ENCODE results near the gene ARCN1.
A peak's percentile ranks its signal among the peaks of the same experiment; 100 is the strongest.

ARCN1 gene

GRCh38 chr11:118528511-118528910 is 43.7 kb upstream of the ARCN1 start:
- no peak for DNase-seq (ENCODE audit: low read depth)
- TF ChIP-seq, protein P1, sequence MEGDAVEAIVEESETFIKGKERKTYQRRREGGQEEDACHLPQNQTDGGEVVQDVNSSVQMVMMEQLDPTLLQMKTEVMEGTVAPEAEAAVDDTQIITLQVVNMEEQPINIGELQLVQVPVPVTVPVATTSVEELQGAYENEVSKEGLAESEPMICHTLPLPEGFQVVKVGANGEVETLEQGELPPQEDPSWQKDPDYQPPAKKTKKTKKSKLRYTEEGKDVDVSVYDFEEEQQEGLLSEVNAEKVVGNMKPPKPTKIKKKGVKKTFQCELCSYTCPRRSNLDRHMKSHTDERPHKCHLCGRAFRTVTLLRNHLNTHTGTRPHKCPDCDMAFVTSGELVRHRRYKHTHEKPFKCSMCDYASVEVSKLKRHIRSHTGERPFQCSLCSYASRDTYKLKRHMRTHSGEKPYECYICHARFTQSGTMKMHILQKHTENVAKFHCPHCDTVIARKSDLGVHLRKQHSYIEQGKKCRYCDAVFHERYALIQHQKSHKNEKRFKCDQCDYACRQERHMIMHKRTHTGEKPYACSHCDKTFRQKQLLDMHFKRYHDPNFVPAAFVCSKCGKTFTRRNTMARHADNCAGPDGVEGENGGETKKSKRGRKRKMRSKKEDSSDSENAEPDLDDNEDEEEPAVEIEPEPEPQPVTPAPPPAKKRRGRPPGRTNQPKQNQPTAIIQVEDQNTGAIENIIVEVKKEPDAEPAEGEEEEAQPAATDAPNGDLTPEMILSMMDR (IDR thresholded peaks at IDR 0.05; ENCODE audit: control insufficient read depth, extremely low read depth, insufficient read depth), result no peak
- H3K4me3 ChIP-seq (ENCODE audit: low read depth, low read length), result no peak overlapping the region

- peak overlapping the region; percentile 68 for H3K4me3 ChIP-seq (ENCODE audit: low read depth, low read length)
- TF ChIP-seq, protein P1 (IDR thresholded peaks at IDR 0.05; ENCODE audit: control insufficient read depth, extremely low read depth, insufficient read depth), result no peak
- no peak for DNase-seq (ENCODE audit: low read depth)
Measured at GRCh38 chr11:118529584-118530175, 42.5 kb upstream of the ARCN1 start.

- TF ChIP-seq, protein P1 (IDR thresholded peaks at IDR 0.05; ENCODE audit: control insufficient read depth, extremely low read depth, insufficient read depth), result no peak
- DNase-seq (ENCODE audit: low read depth), result no peak
- H3K4me3 ChIP-seq (ENCODE audit: low read depth, low read length), result peak overlapping the region; percentile 68
Measured at GRCh38 chr11:118530180-118530682, 42.0 kb upstream of the ARCN1 start.

DNA sequence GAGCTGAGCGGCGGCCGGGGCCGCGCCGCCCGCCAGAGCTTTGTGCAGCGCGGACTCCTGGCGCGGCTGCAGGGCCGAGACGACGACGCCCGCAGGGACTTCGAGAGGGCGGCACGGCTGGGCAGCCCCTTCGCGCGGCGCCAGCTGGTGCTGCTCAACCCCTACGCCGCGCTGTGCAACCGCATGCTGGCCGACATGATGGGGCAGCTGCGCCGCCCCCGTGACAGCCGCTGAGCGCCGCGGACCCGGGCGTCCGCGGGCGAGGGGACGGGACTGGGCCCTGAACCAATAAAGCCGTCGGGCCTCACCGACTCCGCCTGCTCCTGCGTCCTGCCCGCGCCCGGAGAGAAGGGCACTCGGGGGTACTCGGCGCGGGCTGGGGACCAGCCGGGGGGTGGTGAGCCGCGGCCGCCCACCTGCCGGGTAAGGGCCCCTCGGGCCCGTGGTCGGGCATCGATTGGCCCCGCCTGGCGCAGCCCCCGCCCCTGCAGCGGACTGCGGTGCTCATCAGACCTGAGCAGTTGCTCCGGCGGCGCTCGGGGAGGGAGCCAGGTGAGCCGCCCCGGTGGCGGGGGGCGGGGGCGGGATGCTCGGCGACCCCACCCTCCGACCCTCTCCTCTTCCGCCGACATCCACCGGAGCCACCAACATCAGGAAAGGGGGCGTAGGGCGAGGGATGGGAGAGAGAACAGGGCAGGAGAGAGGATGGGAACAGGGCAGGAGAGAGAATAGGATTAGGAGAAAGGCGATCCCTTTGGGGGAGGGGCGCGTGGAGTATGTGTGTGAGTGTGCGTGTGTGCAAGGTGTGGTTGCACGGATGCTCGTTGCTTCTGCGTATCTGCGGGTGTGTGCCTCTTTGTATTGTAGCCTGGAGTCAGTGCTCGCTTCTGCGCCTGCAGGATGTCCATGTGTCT is 41.3 kb upstream of the ARCN1 start, which contains the start of gene TMEM25:
Gene TMEM25 (plus strand): TSS at position 510 of the 914 bp plus-strand sequence. CDS start 610 bp downstream, outside the sequence.
- DNase-seq (ENCODE audit: low read depth), result no peak
- H3K4me3 ChIP-seq (ENCODE audit: low read depth, low read length), result peak within 1 kb of the TSS; percentile 68
- TF ChIP-seq, protein P1 (IDR thresholded peaks at IDR 0.05; ENCODE audit: control insufficient read depth, extremely low read depth, insufficient read depth), result no peak

DNA sequence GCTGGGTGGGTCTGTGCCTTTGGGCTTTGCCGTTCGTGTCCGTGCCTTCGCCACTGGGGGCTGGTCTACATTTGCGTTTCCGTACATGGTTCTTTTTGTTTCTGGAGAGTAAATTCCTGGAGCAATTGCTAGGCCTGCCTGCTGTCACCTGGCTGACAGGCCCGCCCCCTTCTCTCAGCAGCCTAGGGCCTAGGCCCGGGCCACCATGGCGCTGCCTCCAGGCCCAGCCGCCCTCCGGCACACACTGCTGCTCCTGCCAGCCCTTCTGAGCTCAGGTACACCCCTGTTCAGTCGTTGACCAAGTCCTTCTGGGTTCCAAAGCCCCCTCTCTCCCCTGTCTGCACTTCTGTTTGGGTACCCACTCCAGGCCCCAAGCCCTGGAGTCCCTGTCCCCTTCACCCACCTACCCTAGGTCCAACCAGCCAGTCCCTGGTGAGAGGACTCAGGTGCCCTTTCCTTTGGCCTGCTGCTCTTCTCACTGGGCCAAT is 40.6 kb upstream of the ARCN1 start:
- DNase-seq (ENCODE audit: low read depth), result no peak
- H3K4me3 ChIP-seq (ENCODE audit: low read depth, low read length), result peak overlapping the region; percentile 68
- TF ChIP-seq, protein P1 (IDR thresholded peaks at IDR 0.05; ENCODE audit: control insufficient read depth, extremely low read depth, insufficient read depth), result no peak

GRCh38 chr11:118532091-118532490 is 40.1 kb upstream of the ARCN1 start:
- DNase-seq (ENCODE audit: low read depth), result no peak
- TF ChIP-seq, protein P1 (IDR thresholded peaks at IDR 0.05; ENCODE audit: control insufficient read depth, extremely low read depth, insufficient read depth), result no peak
- H3K4me3 ChIP-seq (ENCODE audit: low read depth, low read length), result peak overlapping the region; percentile 68

Measured in LNCaP clone FGC (cell line).